ENCODE results near the gene VPS37B. TPM values are rescaled to one million over a fixed set of nuclear protein-coding genes. Genes with fewer than 3 reads are reported as not detected.

Gene VPS37B
- total RNA-seq, 1 experiment from 2014 or later = 37.6 TPM

- no peaks in the 10 kb centered on the region for H3K9me3 Mint-ChIP-seq (ENCODE audit: unreplicated experiment)
- H3K4me3 Mint-ChIP-seq (ENCODE audit: unreplicated experiment) = no peak overlapping the region
- TF ChIP-seq CTCF (IDR thresholded peaks at IDR 0.05; ENCODE audit: unreplicated experiment) = no peak
- BruUV-seq (replicated peaks) = no TSS peak
- ChIA-PET POLR2A (interaction anchor here (0.8 to 6.1 kb wide), 11 partner anchors 11 to 362 kb away, joined by 3 to 53 read pairs (median 8); partner anchors contain the start of genes HIP1R, MPHOSPH9, MTRFR and VPS37B), CTCF (interaction anchor here (0.6 to 4.0 kb wide), 9 partner anchors 9 to 82 kb away, joined by 3 to 14 read pairs (median 5); no protein-coding TSS in a partner anchor)
- H3K4me1 Mint-ChIP-seq (ENCODE audit: insufficient read depth, unreplicated experiment) = peaks cover 35% of the 10 kb centered on the region
- no peaks in the 10 kb centered on the region for H3K27me3 Mint-ChIP-seq (ENCODE audit: insufficient read depth, unreplicated experiment)
- DNase-seq (ENCODE audit: unreplicated experiment) = no peak
- H3K36me3 Mint-ChIP-seq (ENCODE audit: insufficient read depth, unreplicated experiment) = peaks cover 61% of the 10 kb centered on the region
- intact Hi-C loops (cut with micrococcal nuclease) = no loop called here
- no peak overlapping the region for H3K27ac Mint-ChIP-seq (ENCODE audit: low read depth, unreplicated experiment)
Measured at GRCh38 chr12:122870867-122871664, 24.9 kb downstream of the VPS37B start.

- no peak for TF ChIP-seq CTCF (IDR thresholded peaks at IDR 0.05; ENCODE audit: unreplicated experiment)
- intact Hi-C loops (cut with micrococcal nuclease) = no loop called here
- Mint-ChIP-seq H3K27ac (ENCODE audit: low read depth, unreplicated experiment) (no peak overlapping the region), H3K9me3 (ENCODE audit: unreplicated experiment) (no peaks in the 10 kb centered on the region), H3K4me3 (ENCODE audit: unreplicated experiment) (no peak overlapping the region), H3K4me1 (ENCODE audit: insufficient read depth, unreplicated experiment) (peaks cover 35% of the 10 kb centered on the region), H3K27me3 (ENCODE audit: insufficient read depth, unreplicated experiment) (no peaks in the 10 kb centered on the region), H3K36me3 (ENCODE audit: insufficient read depth, unreplicated experiment) (peaks cover 69% of the 10 kb centered on the region)
- POLR2A ChIA-PET = interaction anchor here (0.6 to 6.1 kb wide), 8 partner anchors 12 to 244 kb away, joined by 3 to 53 read pairs (median 8); partner anchors contain the start of gene VPS37B
- no TSS peak for BruUV-seq (replicated peaks)
- no peak for DNase-seq (ENCODE audit: unreplicated experiment)
- CTCF ChIA-PET = interaction anchor here (0.5 to 4.0 kb wide), 6 partner anchors 9 to 540 kb away, joined by 4 to 14 read pairs (median 5); no protein-coding TSS in a partner anchor
Measured at GRCh38 chr12:122870163-122870842, 25.6 kb downstream of the VPS37B start.

- no peak for DNase-seq (ENCODE audit: unreplicated experiment)
- H3K9me3 Mint-ChIP-seq (ENCODE audit: unreplicated experiment) = no peaks in the 10 kb centered on the region
- TF ChIP-seq CTCF (IDR thresholded peaks at IDR 0.05; ENCODE audit: unreplicated experiment) = no peak
- CTCF ChIA-PET = interaction anchor here (0.5 to 1.9 kb wide), 4 partner anchors 10 to 541 kb away, joined by 3 to 8 read pairs (median 4); no protein-coding TSS in a partner anchor
- H3K36me3 Mint-ChIP-seq (ENCODE audit: insufficient read depth, unreplicated experiment) = peaks cover 78% of the 10 kb centered on the region
- H3K4me1 Mint-ChIP-seq (ENCODE audit: insufficient read depth, unreplicated experiment) = peaks cover 35% of the 10 kb centered on the region
- H3K27me3 Mint-ChIP-seq (ENCODE audit: insufficient read depth, unreplicated experiment) = no peaks in the 10 kb centered on the region
- BruUV-seq (replicated peaks) = no TSS peak
- intact Hi-C loops (cut with micrococcal nuclease) = loop anchor here (2.0 kb wide), 1 partner anchor 25 kb away; no protein-coding TSS in a partner anchor
- H3K4me3 Mint-ChIP-seq (ENCODE audit: unreplicated experiment) = no peak overlapping the region
- POLR2A ChIA-PET = interaction anchor here (0.6 to 6.1 kb wide), 8 partner anchors 16 to 494 kb away, joined by 3 to 53 read pairs (median 6); no protein-coding TSS in a partner anchor
- H3K27ac Mint-ChIP-seq (ENCODE audit: low read depth, unreplicated experiment) = no peak overlapping the region
Measured at GRCh38 chr12:122869207-122869973, 26.5 kb downstream of the VPS37B start.

All from MCF 10A (cell line).